Stimulated activated CD4-positive, alpha-beta T cell treated with anti-CD3 and anti-CD28 coated beads, Interleukin-12 subunit alpha, Interleukin-12 subunit beta, amount 100 ng/mL, for 4 hours (primary cell): ENCODE results near the gene S100A4.

Experiments used
- DNase-seq: peaks from one replicate; pipeline ENCODE4 v3.0.0-alpha.2; 2020

The S100A4 gene

DNA sequence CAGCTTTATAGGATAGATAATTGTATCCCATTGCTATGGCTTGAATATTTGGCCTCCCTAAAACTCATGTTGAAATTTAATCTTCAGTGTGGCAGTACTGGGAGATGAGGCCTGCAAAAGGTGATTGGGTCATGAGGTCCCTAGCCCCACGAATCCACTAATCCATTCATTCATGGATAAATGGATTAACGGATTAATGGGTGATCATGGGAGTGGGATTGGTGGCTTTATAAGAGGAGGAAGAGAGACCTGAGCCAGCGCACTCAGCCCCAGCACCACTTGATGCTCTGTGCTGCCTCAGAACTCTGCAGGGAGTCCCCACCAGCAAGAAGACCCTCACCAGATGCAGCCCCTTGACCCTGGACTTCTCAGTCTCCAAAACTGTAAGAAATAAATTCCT lies 41.8 kb downstream of the S100A4 start:
- DNase-seq: no peak

DNA sequence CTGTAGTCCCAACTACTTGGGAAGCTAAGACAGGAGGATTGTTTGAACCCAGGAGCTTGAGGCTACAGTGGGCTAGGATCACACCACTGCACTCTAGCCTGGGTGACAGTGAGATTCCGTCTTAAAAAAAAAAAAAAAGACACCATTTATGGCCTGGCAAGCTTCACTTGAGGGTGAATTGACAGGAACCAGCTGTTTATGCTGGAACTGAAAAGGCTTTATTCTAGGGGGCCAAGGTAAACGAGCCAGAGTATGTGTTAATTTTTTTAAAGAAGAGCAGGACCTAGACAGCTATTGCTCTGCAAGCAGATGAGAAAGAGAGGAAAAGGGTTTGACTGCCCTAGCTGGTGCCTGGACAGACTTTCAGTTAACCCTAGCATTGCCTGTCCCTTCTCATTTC lies 46.9 kb downstream of the S100A4 start:
- DNase-seq: no peak

DNA sequence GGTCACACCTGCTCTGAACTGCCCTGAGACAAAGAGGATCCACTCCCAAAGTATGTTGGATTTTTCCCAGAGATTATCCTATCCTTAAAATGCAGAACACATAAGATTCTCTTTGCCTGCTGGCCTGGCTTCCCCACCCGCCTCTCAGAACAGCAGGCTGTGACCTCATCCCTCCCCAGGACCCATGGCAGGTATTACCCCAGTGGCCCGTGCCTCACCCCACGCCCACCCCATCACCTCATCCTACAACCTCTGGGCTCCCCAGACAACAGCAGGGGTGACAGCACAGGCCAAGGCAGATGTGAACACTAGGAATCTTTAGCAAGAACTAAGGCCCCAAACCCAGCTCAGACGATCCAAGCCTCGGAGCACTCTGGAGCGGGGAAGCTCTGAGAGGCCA lies 50.1 kb downstream of the S100A4 start:
- no peak for DNase-seq

DNA sequence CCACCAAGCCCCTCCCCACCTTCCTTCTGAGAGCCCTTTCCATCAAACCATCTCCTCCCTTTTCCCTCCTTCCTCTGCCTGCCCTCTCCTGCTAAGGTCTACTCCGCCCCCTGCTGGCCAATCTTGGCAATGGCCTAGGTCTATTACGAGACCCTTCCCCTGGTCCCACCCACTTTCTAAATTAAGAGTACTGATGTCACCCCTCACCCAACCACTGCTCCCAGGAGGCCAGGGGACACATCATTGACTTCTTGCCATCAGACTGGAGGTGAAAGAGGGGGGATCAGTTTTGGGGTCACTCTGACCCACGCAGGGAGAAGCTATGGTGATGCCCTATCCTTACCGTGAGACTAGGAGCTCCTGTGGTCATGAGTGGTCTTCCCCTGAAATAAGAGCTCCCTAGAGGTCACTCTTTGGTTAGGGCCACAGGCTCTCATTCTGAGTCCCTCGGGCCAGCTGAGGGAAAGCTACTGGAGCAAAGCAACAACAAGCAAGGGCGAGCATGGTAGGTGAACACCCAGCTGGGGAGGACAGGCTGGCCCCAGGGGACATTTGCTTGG lies 50.5 kb downstream of the S100A4 start:
- DNase-seq: peak; percentile 82
